ENCODE results near the gene AK2. TPM values are rescaled to one million over a fixed set of nuclear protein-coding genes. Genes with fewer than 3 reads are reported as not detected.

The AK2 gene
- total and polyA plus RNA-seq, 10 of the 15 experiments (the other 5 are each of a cell fraction or from before 2014, with no cell fraction given): 52.3 to 500 (median 278) TPM

DNA sequence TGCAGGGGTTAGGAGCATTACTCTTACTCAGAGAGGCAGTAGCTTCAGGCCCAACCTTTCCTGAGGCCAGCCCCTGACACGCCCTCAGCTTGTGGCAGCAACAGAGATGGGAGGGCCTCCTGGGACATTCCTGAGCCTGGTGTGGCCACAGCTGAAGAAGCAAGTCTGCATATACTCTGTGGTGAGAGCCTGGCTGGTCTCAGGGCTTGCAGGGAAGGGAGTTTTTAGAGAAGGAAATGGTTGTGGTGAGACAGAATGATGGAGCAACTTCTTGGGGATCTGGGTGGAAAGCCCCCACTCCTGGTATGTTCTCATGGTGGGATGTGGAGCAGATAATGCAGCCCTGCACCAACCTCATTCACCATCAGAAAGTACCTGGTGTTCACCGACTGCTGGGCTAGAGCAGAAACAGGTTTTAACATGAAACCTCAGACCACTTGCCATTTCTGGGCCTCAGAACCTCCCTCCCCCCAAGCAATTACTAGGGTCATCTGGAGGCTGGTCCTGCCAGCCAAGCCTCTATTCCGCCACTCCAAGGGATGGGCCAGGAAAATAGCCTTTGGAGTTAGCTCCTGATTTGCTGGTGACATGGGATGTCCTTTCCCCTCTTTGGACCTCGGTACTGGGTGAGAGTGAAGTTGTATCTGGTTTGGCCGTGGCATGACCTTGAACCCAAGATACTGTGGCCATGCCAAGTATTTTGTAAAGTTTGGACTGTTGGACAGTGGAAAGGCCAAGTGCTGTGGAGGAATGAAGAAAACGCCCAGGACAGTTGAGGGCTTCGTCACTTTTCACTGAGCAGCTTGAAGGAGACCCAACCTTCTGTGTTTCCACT is 44.0 kb downstream of the AK2 start (continued):
- TF ChIP-seq, protein P1, sequence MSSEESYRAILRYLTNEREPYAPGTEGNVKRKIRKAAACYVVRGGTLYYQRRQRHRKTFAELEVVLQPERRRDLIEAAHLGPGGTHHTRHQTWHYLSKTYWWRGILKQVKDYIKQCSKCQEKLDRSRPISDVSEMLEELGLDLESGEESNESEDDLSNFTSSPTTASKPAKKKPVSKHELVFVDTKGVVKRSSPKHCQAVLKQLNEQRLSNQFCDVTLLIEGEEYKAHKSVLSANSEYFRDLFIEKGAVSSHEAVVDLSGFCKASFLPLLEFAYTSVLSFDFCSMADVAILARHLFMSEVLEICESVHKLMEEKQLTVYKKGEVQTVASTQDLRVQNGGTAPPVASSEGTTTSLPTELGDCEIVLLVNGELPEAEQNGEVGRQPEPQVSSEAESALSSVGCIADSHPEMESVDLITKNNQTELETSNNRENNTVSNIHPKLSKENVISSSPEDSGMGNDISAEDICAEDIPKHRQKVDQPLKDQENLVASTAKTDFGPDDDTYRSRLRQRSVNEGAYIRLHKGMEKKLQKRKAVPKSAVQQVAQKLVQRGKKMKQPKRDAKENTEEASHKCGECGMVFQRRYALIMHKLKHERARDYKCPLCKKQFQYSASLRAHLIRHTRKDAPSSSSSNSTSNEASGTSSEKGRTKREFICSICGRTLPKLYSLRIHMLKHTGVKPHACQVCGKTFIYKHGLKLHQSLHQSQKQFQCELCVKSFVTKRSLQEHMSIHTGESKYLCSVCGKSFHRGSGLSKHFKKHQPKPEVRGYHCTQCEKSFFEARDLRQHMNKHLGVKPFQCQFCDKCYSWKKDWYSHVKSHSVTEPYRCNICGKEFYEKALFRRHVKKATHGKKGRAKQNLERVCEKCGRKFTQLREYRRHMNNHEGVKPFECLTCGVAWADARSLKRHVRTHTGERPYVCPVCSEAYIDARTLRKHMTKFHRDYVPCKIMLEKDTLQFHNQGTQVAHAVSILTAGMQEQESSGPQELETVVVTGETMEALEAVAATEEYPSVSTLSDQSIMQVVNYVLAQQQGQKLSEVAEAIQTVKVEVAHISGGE (CRISPR knock-in tag; IDR thresholded peaks at IDR 0.05): no peak
- TF ChIP-seq BACH1 (IDR thresholded peaks at IDR 0.05; ENCODE audit: borderline replicate concordance) (no peak; the same call in 1 of the 2 replicates), RAD21 (IDR thresholded peaks at IDR 0.05; ENCODE audit: insufficient read depth, low read depth, low read length) (no peak), TCF12 (IDR thresholded peaks at IDR 0.05; ENCODE audit: low read depth, low read length) (peak; percentile 54; the same call in 1 of the 2 replicates), JUND (IDR thresholded peaks at IDR 0.05; ENCODE audit: low read depth, low read length) (no peak), STAT1 (conservative IDR thresholded peaks at IDR 0.05) (no peak), KLF5 (IDR thresholded peaks at IDR 0.05; ENCODE audit: partially characterized antibody) (no peak), BCL3 (IDR thresholded peaks at IDR 0.05; ENCODE audit: borderline replicate concordance, insufficient read depth, low read depth, low read length, poor library complexity, severe bottlenecking) (peak; percentile 37), ZNF687 (IDR thresholded peaks at IDR 0.05) (no peak; the same call in 1 of the 2 replicates), ZBTB33 (IDR thresholded peaks at IDR 0.05) (no peak), ZSCAN29 (IDR thresholded peaks at IDR 0.05) (no peak)
- TF ChIP-seq, protein P2, sequence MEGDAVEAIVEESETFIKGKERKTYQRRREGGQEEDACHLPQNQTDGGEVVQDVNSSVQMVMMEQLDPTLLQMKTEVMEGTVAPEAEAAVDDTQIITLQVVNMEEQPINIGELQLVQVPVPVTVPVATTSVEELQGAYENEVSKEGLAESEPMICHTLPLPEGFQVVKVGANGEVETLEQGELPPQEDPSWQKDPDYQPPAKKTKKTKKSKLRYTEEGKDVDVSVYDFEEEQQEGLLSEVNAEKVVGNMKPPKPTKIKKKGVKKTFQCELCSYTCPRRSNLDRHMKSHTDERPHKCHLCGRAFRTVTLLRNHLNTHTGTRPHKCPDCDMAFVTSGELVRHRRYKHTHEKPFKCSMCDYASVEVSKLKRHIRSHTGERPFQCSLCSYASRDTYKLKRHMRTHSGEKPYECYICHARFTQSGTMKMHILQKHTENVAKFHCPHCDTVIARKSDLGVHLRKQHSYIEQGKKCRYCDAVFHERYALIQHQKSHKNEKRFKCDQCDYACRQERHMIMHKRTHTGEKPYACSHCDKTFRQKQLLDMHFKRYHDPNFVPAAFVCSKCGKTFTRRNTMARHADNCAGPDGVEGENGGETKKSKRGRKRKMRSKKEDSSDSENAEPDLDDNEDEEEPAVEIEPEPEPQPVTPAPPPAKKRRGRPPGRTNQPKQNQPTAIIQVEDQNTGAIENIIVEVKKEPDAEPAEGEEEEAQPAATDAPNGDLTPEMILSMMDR (IDR thresholded peaks at IDR 0.05 in 2 of 3, conservative IDR thresholded peaks at IDR 0.05 in 1 of 3; ENCODE audit: control insufficient read depth in 2 of 3, extremely low read depth in 1 of 3, insufficient read depth in 1 of 3, low read depth in 3 of 3, low read length in 3 of 3): no peak
- TF ChIP-seq, protein P3, sequence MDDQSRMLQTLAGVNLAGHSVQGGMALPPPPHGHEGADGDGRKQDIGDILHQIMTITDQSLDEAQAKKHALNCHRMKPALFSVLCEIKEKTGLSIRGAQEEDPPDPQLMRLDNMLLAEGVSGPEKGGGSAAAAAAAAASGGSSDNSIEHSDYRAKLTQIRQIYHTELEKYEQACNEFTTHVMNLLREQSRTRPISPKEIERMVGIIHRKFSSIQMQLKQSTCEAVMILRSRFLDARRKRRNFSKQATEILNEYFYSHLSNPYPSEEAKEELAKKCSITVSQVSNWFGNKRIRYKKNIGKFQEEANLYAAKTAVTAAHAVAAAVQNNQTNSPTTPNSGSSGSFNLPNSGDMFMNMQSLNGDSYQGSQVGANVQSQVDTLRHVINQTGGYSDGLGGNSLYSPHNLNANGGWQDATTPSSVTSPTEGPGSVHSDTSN (IDR thresholded peaks at IDR 0.05; ENCODE audit: insufficient replicate concordance, low read depth, low read length): peak; percentile 4
